ENCODE measurements around the gene NAB1.

DNA sequence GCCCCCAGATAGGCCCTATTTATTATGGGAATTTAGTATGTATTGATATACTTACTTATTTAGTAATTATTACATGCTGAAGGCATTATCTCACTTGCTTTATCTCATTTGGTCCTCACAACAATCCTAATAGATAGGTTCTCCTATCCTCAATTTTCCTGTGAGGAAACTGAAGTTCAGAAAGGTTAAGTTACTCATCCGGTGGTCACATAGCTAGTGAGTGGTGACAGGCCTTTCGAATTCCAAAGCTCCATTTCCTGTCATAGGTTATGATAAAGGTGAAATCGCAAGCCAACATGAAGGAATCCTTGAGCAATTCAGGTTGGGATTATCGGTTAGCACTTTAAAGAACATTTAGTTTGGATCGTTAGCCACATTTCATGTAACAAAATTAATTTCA, 33.3 kb downstream of the NAB1 start:
- TF ChIP-seq CTCF (IDR thresholded peaks at IDR 0.05) (no peak), POLR2A (IDR thresholded peaks at IDR 0.05) (no peak), POLR2AphosphoS5 (IDR thresholded peaks at IDR 0.05) (no peak)

Data from transverse colon (tissue), 4 donors.